Nephron progenitor cell (in vitro differentiated cells): ENCODE results near the gene SLC12A8.

Source experiments
- DNase-seq: peaks from one replicate; pipeline ENCODE4 v3.0.0; 2021
- H3K27ac Mint-ChIP-seq: 2 replicates; pipeline ENCODE4 v1.8.0; 2021; ENCODE audit warnings: mild to moderate bottlenecking, moderate library complexity, mixed read lengths
- H3K27me3 Mint-ChIP-seq: 2 replicates; pipeline ENCODE4 v1.8.0; 2021; ENCODE audit warnings: mild to moderate bottlenecking, low read depth, mixed read lengths; ENCODE audit not compliant: poor library complexity
- H3K36me3 Mint-ChIP-seq: 2 replicates; pipeline ENCODE4 v1.8.0; 2021; ENCODE audit warnings: low read depth, mixed read lengths
- H3K4me1 Mint-ChIP-seq: 2 replicates; pipeline ENCODE4 v1.8.0; 2021; ENCODE audit warnings: mixed read lengths
- H3K4me3 Mint-ChIP-seq: 2 replicates; pipeline ENCODE4 v1.8.0; 2021; ENCODE audit warnings: mild to moderate bottlenecking, moderate library complexity, mixed read lengths
- H3K9me3 Mint-ChIP-seq: 2 replicates; pipeline ENCODE4 v1.8.0; 2021; ENCODE audit warnings: mild to moderate bottlenecking, moderate library complexity, mixed read lengths
- CTCF ChIP-seq: fragments of 200-600 bp; sonication (generic); IDR thresholded peaks from 2 replicates; pipeline ENCODE4 v1.5.0; 2021; ENCODE audit warnings: antibody characterized with exemption

The SLC12A8 gene

GRCh38 chr3:125172346-125172745, 40.2 kb downstream of the SLC12A8 start:
- Mint-ChIP-seq H3K9me3 (peaks cover 21% of the 10 kb centered on the region), H3K4me3 (no peak overlapping the region), H3K27me3 (peaks cover 10% of the 10 kb centered on the region), H3K27ac (no peak overlapping the region), H3K36me3 (peaks cover 20% of the 10 kb centered on the region), H3K4me1 (no peaks in the 10 kb centered on the region)
- DNase-seq = no peak
- no peak for TF ChIP-seq CTCF

- H3K4me3 Mint-ChIP-seq = no peak overlapping the region
- no peak for DNase-seq
- no peak for TF ChIP-seq CTCF
- H3K36me3 Mint-ChIP-seq = peaks cover 16% of the 10 kb centered on the region
- H3K27me3 Mint-ChIP-seq = peaks cover 13% of the 10 kb centered on the region
- peaks cover 12% of the 10 kb centered on the region for H3K9me3 Mint-ChIP-seq
- H3K4me1 Mint-ChIP-seq = peaks cover 10% of the 10 kb centered on the region
- no peak overlapping the region for H3K27ac Mint-ChIP-seq
Observed at GRCh38 chr3:125168711-125169393, 43.7 kb downstream of the SLC12A8 start.

GRCh38 chr3:125166599-125167136, 45.9 kb downstream of the SLC12A8 start:
- peaks cover 15% of the 10 kb centered on the region for H3K4me1 Mint-ChIP-seq
- no peaks in the 10 kb centered on the region for H3K9me3 Mint-ChIP-seq

GRCh38 chr3:125165948-125166553, 46.5 kb downstream of the SLC12A8 start:
- no peak for TF ChIP-seq CTCF
- Mint-ChIP-seq H3K27me3 (peaks cover 10% of the 10 kb centered on the region), H3K36me3 (no peaks in the 10 kb centered on the region), H3K4me3 (no peak overlapping the region), H3K27ac (no peak overlapping the region), H3K9me3 (no peaks in the 10 kb centered on the region), H3K4me1 (peaks cover 22% of the 10 kb centered on the region)
- no peak for DNase-seq

More at GRCh38 chr3:125166599-125167136, 45.9 kb downstream of the SLC12A8 start:
- no peak for DNase-seq
- Mint-ChIP-seq H3K36me3 (no peaks in the 10 kb centered on the region), H3K27ac (no peak overlapping the region), H3K27me3 (peaks cover 10% of the 10 kb centered on the region), H3K4me3 (no peak overlapping the region)
- TF ChIP-seq CTCF = no peak

- Mint-ChIP-seq H3K27me3 (peaks cover 10% of the 10 kb centered on the region), H3K36me3 (no peaks in the 10 kb centered on the region), H3K9me3 (no peaks in the 10 kb centered on the region), H3K27ac (no peak overlapping the region), H3K4me3 (no peak overlapping the region), H3K4me1 (peaks cover 28% of the 10 kb centered on the region)
- TF ChIP-seq CTCF = peak; percentile 54
- DNase-seq = peak; percentile 42
Observed at GRCh38 chr3:125165189-125165947, 47.2 kb downstream of the SLC12A8 start.
